Measurements from ENCODE around the gene LTV1. TPM values are rescaled to one million over a fixed set of nuclear protein-coding genes. Genes with fewer than 3 reads are reported as not detected.
"Not testable (repeated sequence)": the region's sequence is repeated elsewhere in the genome, so short reads cannot be mapped to it uniquely, and the experiment has no call there.

The LTV1 gene
- total and polyA plus RNA-seq, 2 experiments from 2014 or later, result 22.7 to 29.1 TPM

- 89% methylated on average over 1 of the region's 1 CpG for WGBS (ENCODE audit: low lambda C conversion rate, missing lambda C conversion rate)
- H3K79me2 ChIP-seq, result no peaks in the 10 kb centered on the region
- no peaks in the 10 kb centered on the region for H3K4me1 ChIP-seq (ENCODE audit: insufficient read depth)
- no peaks in the 10 kb centered on the region for H3K27me3 ChIP-seq
- H3K36me3 ChIP-seq (replicated peaks; ENCODE audit: insufficient read depth, low read depth), result peaks cover 7% of the 10 kb centered on the region
- no peaks in the 10 kb centered on the region for H4K20me1 ChIP-seq (ENCODE audit: insufficient read depth, poor library complexity, severe bottlenecking)
- no peak for TF ChIP-seq CTCF (IDR thresholded peaks at IDR 0.05; ENCODE audit: poor library complexity)
- no peak for TF ChIP-seq EZH2phosphoT487 (IDR thresholded peaks at IDR 0.05; ENCODE audit: low read depth, severe bottlenecking, unreplicated experiment)
- no peak within 1 kb of the TSS for H3K4me2 ChIP-seq
- no peak within 1 kb of the TSS for H3K4me3 ChIP-seq
- peak within 1 kb of the TSS; percentile 38 for H3K27ac ChIP-seq
- no peaks in the 10 kb centered on the region for H3K9me2 ChIP-seq (replicated peaks; ENCODE audit: insufficient read depth)
- no peak for DNase-seq (ENCODE audit: low spot score)
- no peaks in the 10 kb centered on the region for H3K9me3 ChIP-seq (ENCODE audit: low read depth)
- H2AFZ ChIP-seq, result no peak within 1 kb of the TSS
Measured at GRCh38 chr6:143864234-143864633, 21.1 kb downstream of the LTV1 start, which contains the start of gene ZC2HC1B. Gene ZC2HC1B (plus strand): TSS chr6:143864474. CDS start chr6:143864540, 66 bp downstream.

- Histone ChIP-seq H2AFZ (no peak overlapping the region), H3K36me3 (replicated peaks; ENCODE audit: insufficient read depth, low read depth) (peaks cover 7% of the 10 kb centered on the region), H3K9me2 (replicated peaks; ENCODE audit: insufficient read depth) (no peaks in the 10 kb centered on the region), H3K4me1 (ENCODE audit: insufficient read depth) (no peaks in the 10 kb centered on the region), H3K9me3 (ENCODE audit: low read depth) (no peaks in the 10 kb centered on the region), H3K27ac (no peak overlapping the region), H3K4me3 (no peak overlapping the region), H3K27me3 (no peaks in the 10 kb centered on the region), H4K20me1 (ENCODE audit: insufficient read depth, poor library complexity, severe bottlenecking) (no peaks in the 10 kb centered on the region), H3K4me2 (no peak overlapping the region), H3K79me2 (no peaks in the 10 kb centered on the region)
- DNase-seq (ENCODE audit: low spot score), result no peak
- TF ChIP-seq EZH2 (IDR thresholded peaks at IDR 0.05; ENCODE audit: borderline replicate concordance), result no peak
- no peak for TF ChIP-seq EZH2phosphoT487 (IDR thresholded peaks at IDR 0.05; ENCODE audit: low read depth, severe bottlenecking, unreplicated experiment)
- TF ChIP-seq CTCF (IDR thresholded peaks at IDR 0.05; ENCODE audit: poor library complexity), result no peak
Measured at GRCh38 chr6:143867236-143867635, 24.1 kb downstream of the LTV1 start.

- H3K4me3 ChIP-seq; H3K27me3 ChIP-seq; H4K20me1 ChIP-seq (ENCODE audit: insufficient read depth, poor library complexity, severe bottlenecking); H2AFZ ChIP-seq; H3K9me3 ChIP-seq (ENCODE audit: low read depth); H3K36me3 ChIP-seq (replicated peaks; ENCODE audit: insufficient read depth, low read depth); H3K4me2 ChIP-seq; DNase-seq (ENCODE audit: low spot score); H3K27ac ChIP-seq; H3K9me2 ChIP-seq (replicated peaks; ENCODE audit: insufficient read depth); H3K4me1 ChIP-seq (ENCODE audit: insufficient read depth); H3K79me2 ChIP-seq: not testable (repeated sequence)
- 92% methylated on average over 3 of the region's 3 CpGs for WGBS (ENCODE audit: low lambda C conversion rate, missing lambda C conversion rate)
Measured at GRCh38 chr6:143868808-143869207, 25.7 kb downstream of the LTV1 start.

- not testable (repeated sequence) for H2AFZ ChIP-seq; DNase-seq (ENCODE audit: low spot score); H3K9me3 ChIP-seq (ENCODE audit: low read depth); H3K4me2 ChIP-seq; H3K9me2 ChIP-seq (replicated peaks; ENCODE audit: insufficient read depth); H3K79me2 ChIP-seq; H3K27ac ChIP-seq; H3K36me3 ChIP-seq (replicated peaks; ENCODE audit: insufficient read depth, low read depth); H3K4me3 ChIP-seq; H3K27me3 ChIP-seq; H3K4me1 ChIP-seq (ENCODE audit: insufficient read depth); H4K20me1 ChIP-seq (ENCODE audit: insufficient read depth, poor library complexity, severe bottlenecking)
- 83% methylated on average over 1 of the region's 1 CpG for WGBS (ENCODE audit: low lambda C conversion rate, missing lambda C conversion rate)
Measured at GRCh38 chr6:143871202-143871730, 28.1 kb downstream of the LTV1 start.
